Testis (tissue), 2 donors: Measurements from ENCODE around the gene IRX5.

Source experiments
- CTCF ChIP-seq, 3 experiments: fragments of 450-650 bp in 2 of 3; fragments of 200-600 bp in 1 of 3; sonication (generic) in 1 of 3; IDR thresholded peaks; one replicate each; pipeline ENCODE4 v1.5.1; 2016 to 2019; ENCODE audit warnings: antibody characterized with exemption in 3 of 3, mild to moderate bottlenecking in 2 of 3, moderate library complexity in 1 of 3
- POLR2A ChIP-seq: fragments of 450-650 bp; IDR thresholded peaks from one replicate; pipeline ENCODE4 v1.6.1; 2017; ENCODE audit warnings: antibody characterized with exemption, mild to moderate bottlenecking, moderate library complexity

GRCh38 chr16:54944002-54944401, 13.3 kb downstream of the IRX5 start:
- TF ChIP-seq CTCF (IDR thresholded peaks at IDR 0.05) (no peak), POLR2A (no peak)
